ENCODE data around the gene CHD6. TPM values are rescaled to one million over a fixed set of nuclear protein-coding genes. Genes with fewer than 3 reads are reported as not detected.

CHD6 gene
- total and polyA plus RNA-seq, 2 of the 13 experiments (the other 11 are each of a cell fraction or from before 2014, with no cell fraction given), result 14.4 to 52.0 TPM

DNA sequence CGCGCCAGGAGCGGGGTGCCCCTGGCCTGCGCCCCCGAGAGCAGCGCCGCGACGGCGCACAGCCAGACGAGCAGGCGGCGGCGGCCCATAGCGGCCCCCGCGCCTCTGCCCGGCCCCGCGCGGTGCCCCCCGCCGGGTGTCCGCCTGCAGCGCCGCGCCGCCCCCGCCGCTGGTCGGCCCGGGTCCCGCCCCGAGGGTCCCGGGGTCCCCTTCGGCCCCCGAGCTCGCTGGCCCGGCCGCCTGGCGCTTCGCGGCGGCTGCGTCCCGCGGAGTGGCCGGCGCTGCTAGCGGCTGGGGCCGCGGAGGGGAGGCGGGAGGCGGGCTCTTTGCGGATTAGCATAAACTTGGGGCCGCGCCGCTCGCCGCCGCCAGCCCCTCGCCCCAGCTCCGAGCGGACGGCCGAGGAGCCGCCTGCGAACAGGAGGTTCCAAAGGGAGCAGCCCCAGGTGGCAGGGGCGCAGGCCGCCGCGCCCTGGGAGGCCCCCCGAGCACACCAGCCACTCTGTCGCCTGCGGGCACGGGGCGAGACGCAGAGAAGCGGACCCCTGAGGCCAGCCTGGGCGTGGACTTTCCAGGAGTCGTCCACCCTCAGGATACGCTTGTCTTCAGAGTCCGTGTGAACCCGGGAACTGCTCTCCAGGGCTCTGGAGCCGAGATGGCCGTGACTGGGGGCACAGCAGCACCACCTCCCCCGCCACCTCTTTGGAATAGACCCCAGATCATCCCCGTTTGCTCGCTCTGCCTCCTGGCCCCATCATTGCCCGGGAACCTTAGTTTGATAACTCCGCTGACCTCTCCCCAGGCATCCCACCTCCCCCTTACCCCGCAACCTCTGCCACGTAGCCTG lies 251.4 kb downstream of the CHD6 start, which contains the start of gene EMILIN3:
Gene EMILIN3 (minus strand): TSS at position 273 of the 847 bp plus-strand sequence. CDS start 184 bp downstream, at position 89.
- BruUV-seq (replicated peaks), result no TSS peak
- Histone ChIP-seq H3K27me3 (ENCODE audit: control insufficient read depth in 1 of 2, insufficient read depth in 2 of 2, low read length in 2 of 2) (peaks cover 28 to 50% of the 10 kb centered on the region in 2 experiments), H3K36me3 (replicated peaks in 1 of 2; ENCODE audit: control insufficient read depth in 1 of 2, insufficient read depth in 2 of 2, low read length in 2 of 2) (no peaks in the 10 kb centered on the region), H3K4me2 (ENCODE audit: low read depth, low read length) (peak within 1 kb of the TSS; percentile 80), H3K4me1 (ENCODE audit: insufficient read depth, low read length) (peaks cover 14% of the 10 kb centered on the region), H2AFZ (ENCODE audit: low read length) (no peak within 1 kb of the TSS), H3K4me3 (replicated peaks in 1 of 3; ENCODE audit: insufficient read depth in 1 of 3, low read depth in 2 of 3, low read length in 3 of 3) (peak within 1 kb of the TSS; percentile 37 to 66 (median 39); a peak in 5 of 6 replicates), H3K79me2 (ENCODE audit: insufficient read depth, low read length) (no peaks in the 10 kb centered on the region), H3K9me3 (ENCODE audit: low read length) (no peaks in the 10 kb centered on the region), H4K20me1 (ENCODE audit: insufficient read depth, low read length) (no peaks in the 10 kb centered on the region), H3K9ac (ENCODE audit: insufficient read depth, low read depth, low read length) (no peak within 1 kb of the TSS; the same call in 1 of the 2 replicates), H3K27ac (ENCODE audit: extremely low read length, insufficient read depth, low read length) (no peak within 1 kb of the TSS)
- in situ Hi-C loops (cut with HindIII; ENCODE audit: extremely low pct_ligation_motif_present, low pct_unique_long_range_greater_than_20kb) (no loop called here), intact Hi-C loops (cut with micrococcal nuclease; ENCODE audit: unreplicated experiment) (no loop called here)
- FAIRE-seq (no peak), ATAC-seq (peak; percentile 49), DNase-seq (ENCODE audit: low spot score) (no peak)
- ChIA-PET CTCF (ENCODE audit: low intra/inter-chr PET ratio, low total read pairs) (no interaction called here), POLR2A (no interaction called here)
- 16% methylated on average over 31 of the region's 93 CpGs for WGBS (ENCODE audit: low lambda C conversion rate)
- TF ChIP-seq, protein P1, sequence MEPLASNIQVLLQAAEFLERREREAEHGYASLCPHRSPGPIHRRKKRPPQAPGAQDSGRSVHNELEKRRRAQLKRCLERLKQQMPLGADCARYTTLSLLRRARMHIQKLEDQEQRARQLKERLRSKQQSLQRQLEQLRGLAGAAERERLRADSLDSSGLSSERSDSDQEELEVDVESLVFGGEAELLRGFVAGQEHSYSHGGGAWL (CRISPR knock-in tag; IDR thresholded peaks at IDR 0.05), result peak; percentile 55; the same call in 1 of the 2 replicates
- peak; percentile 71; the same call in 1 of the 2 replicates for TF ChIP-seq HIVEP1 (CRISPR knock-in tag; IDR thresholded peaks at IDR 0.05)
- TF ChIP-seq ZNF776 (CRISPR knock-in tag; IDR thresholded peaks at IDR 0.05), result 0 out of 2 replicates have a peak, but pooled peaks have one; percentile 60
- TF ChIP-seq, protein P2, sequence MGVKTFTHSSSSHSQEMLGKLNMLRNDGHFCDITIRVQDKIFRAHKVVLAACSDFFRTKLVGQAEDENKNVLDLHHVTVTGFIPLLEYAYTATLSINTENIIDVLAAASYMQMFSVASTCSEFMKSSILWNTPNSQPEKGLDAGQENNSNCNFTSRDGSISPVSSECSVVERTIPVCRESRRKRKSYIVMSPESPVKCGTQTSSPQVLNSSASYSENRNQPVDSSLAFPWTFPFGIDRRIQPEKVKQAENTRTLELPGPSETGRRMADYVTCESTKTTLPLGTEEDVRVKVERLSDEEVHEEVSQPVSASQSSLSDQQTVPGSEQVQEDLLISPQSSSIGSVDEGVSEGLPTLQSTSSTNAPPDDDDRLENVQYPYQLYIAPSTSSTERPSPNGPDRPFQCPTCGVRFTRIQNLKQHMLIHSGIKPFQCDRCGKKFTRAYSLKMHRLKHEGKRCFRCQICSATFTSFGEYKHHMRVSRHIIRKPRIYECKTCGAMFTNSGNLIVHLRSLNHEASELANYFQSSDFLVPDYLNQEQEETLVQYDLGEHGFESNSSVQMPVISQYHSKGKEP (CRISPR knock-in tag; IDR thresholded peaks at IDR 0.05), result 0 out of 2 replicates have a peak, but pooled peaks have one; percentile 42
- TF ChIP-seq, protein P3, sequence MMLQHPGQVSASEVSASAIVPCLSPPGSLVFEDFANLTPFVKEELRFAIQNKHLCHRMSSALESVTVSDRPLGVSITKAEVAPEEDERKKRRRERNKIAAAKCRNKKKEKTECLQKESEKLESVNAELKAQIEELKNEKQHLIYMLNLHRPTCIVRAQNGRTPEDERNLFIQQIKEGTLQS (CRISPR knock-in tag; IDR thresholded peaks at IDR 0.05), result 0 out of 2 replicates have a peak, but pooled peaks have one; percentile 11
- peak; percentile 68; the same call in 1 of the 2 replicates for TF ChIP-seq NR0B2 (CRISPR knock-in tag; IDR thresholded peaks at IDR 0.05)
- TF ChIP-seq, protein P4, sequence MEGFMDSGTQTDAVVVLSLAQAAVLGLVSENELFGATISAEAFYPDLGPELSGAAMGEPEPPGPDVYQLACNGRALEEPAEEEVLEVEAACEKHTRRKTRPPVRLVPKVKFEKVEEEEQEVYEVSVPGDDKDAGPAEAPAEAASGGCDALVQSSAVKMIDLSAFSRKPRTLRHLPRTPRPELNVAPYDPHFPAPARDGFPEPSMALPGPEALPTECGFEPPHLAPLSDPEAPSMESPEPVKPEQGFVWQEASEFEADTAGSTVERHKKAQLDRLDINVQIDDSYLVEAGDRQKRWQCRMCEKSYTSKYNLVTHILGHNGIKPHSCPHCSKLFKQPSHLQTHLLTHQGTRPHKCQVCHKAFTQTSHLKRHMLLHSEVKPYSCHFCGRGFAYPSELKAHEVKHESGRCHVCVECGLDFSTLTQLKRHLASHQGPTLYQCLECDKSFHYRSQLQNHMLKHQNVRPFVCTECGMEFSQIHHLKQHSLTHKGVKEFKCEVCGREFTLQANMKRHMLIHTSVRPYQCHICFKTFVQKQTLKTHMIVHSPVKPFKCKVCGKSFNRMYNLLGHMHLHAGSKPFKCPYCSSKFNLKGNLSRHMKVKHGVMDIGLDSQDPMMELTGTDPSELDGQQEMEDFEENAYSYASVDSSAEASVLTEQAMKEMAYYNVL (CRISPR knock-in tag; IDR thresholded peaks at IDR 0.05; ENCODE audit: borderline replicate concordance), result peak; percentile 37; the same call in 1 of the 2 replicates
- no peak for TF ChIP-seq GPN1 (CRISPR knock-in tag; IDR thresholded peaks at IDR 0.05; ENCODE audit: borderline replicate concordance)
- 0 out of 2 replicates have a peak, but pooled peaks have one; percentile 29 for TF ChIP-seq SPEN (CRISPR knock-in tag; IDR thresholded peaks at IDR 0.05; ENCODE audit: low read depth)
- peak; percentile 36; the same call in 1 of the 2 replicates for TF ChIP-seq PHF8 (CRISPR knock-in tag; IDR thresholded peaks at IDR 0.05)
- TF ChIP-seq ZBTB7B (CRISPR knock-in tag; IDR thresholded peaks at IDR 0.05), result 0 out of 2 replicates have a peak, but pooled peaks have one; percentile 15
- TF ChIP-seq, protein P5, sequence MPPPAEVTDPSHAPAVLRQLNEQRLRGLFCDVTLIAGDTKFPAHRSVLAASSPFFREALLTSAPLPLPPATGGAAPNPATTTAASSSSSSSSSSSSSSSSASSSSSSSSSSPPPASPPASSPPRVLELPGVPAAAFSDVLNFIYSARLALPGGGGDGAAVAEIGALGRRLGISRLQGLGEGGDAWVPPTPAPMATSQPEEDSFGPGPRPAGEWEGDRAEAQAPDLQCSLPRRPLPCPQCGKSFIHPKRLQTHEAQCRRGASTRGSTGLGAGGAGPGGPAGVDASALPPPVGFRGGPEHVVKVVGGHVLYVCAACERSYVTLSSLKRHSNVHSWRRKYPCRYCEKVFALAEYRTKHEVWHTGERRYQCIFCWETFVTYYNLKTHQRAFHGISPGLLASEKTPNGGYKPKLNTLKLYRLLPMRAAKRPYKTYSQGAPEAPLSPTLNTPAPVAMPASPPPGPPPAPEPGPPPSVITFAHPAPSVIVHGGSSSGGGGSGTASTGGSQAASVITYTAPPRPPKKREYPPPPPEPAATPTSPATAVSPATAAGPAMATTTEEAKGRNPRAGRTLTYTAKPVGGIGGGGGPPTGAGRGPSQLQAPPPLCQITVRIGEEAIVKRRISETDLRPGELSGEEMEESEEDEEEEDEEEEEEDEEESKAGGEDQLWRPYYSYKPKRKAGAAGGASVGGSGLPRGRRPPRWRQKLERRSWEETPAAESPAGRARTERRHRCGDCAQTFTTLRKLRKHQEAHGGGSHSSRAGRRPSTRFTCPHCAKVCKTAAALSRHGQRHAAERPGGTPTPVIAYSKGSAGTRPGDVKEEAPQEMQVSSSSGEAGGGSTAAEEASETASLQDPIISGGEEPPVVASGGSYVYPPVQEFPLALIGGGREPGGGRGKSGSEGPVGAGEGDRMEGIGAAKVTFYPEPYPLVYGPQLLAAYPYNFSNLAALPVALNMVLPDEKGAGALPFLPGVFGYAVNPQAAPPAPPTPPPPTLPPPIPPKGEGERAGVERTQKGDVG (CRISPR knock-in tag; IDR thresholded peaks at IDR 0.05; ENCODE audit: borderline replicate concordance), result 0 out of 2 replicates have a peak, but pooled peaks have one; percentile 31
- TF ChIP-seq GABPB1 (CRISPR knock-in tag; IDR thresholded peaks at IDR 0.05), result peak; percentile 24; the same call in 1 of the 2 replicates

Measured in HepG2 (cell line).